ENCODE measurements around the gene MOBP. TPM values are rescaled to one million over a fixed set of nuclear protein-coding genes. Genes with fewer than 3 reads are reported as not detected.

MOBP gene
- total and polyA plus RNA-seq, 4 experiments from 2014 or later: not detected

GRCh38 chr3:39474126-39474515 lies 6.6 kb downstream of the MOBP start:
- Mint-ChIP-seq H3K36me3 (no peaks in the 10 kb centered on the region), H3K9me3 (peaks cover 0 to 15% (median 8%) of the 10 kb centered on the region in 8 donors), H3K27ac (no peak overlapping the region), H3K4me3 (no peak overlapping the region), H3K4me1 (no peaks in the 10 kb centered on the region), H3K27me3 (peaks cover 16 to 20% of the 10 kb centered on the region in 2 donors)
- H3K27ac ChIP-seq (ENCODE audit: low read depth, low read length): no peak overlapping the region
- no peaks in the 10 kb centered on the region for H3K9me3 ChIP-seq (ENCODE audit: control insufficient read depth in 1 of 2, low read length in 2 of 2)
- no peak for DNase-seq
- peaks cover 7% of the 10 kb centered on the region for H3K27me3 ChIP-seq (ENCODE audit: insufficient read depth, low read length)
- no peaks in the 10 kb centered on the region for H3K4me1 ChIP-seq (ENCODE audit: insufficient read depth, low read length)
- ChIA-PET POLR2A (ENCODE audit: partially characterized antibody) (no interaction called here), CTCF (ENCODE audit: partially characterized antibody) (no interaction called here)
- no peaks in the 10 kb centered on the region for H3K36me3 ChIP-seq (ENCODE audit: insufficient read depth, low read length)
- H3K4me3 ChIP-seq (ENCODE audit: low read length in 2 of 2): no peak overlapping the region
- intact Hi-C loops (cut with micrococcal nuclease): no loop called here

GRCh38 chr3:39476783-39477182 lies 9.3 kb downstream of the MOBP start:
- no peak overlapping the region for H3K4me3 ChIP-seq (ENCODE audit: low read length in 2 of 2)
- Mint-ChIP-seq H3K36me3 (no peaks in the 10 kb centered on the region), H3K27me3 (peaks cover 11 to 15% of the 10 kb centered on the region in 2 donors), H3K4me1 (no peaks in the 10 kb centered on the region), H3K4me3 (no peak overlapping the region), H3K9me3 (peaks cover 0 to 15% (median 8%) of the 10 kb centered on the region in 8 donors), H3K27ac (no peak overlapping the region)
- no peak overlapping the region for H3K27ac ChIP-seq (ENCODE audit: low read depth, low read length)
- CTCF ChIA-PET (ENCODE audit: partially characterized antibody): no interaction called here
- no peaks in the 10 kb centered on the region for H3K36me3 ChIP-seq (ENCODE audit: insufficient read depth, low read length)
- peaks cover 7% of the 10 kb centered on the region for H3K27me3 ChIP-seq (ENCODE audit: insufficient read depth, low read length)
- H3K4me1 ChIP-seq (ENCODE audit: insufficient read depth, low read length): no peaks in the 10 kb centered on the region
- DNase-seq: no peak
- POLR2A ChIA-PET (ENCODE audit: partially characterized antibody): no interaction called here
- intact Hi-C loops (cut with micrococcal nuclease): no loop called here
- no peaks in the 10 kb centered on the region for H3K9me3 ChIP-seq (ENCODE audit: control insufficient read depth in 1 of 2, low read length in 2 of 2)

DNA sequence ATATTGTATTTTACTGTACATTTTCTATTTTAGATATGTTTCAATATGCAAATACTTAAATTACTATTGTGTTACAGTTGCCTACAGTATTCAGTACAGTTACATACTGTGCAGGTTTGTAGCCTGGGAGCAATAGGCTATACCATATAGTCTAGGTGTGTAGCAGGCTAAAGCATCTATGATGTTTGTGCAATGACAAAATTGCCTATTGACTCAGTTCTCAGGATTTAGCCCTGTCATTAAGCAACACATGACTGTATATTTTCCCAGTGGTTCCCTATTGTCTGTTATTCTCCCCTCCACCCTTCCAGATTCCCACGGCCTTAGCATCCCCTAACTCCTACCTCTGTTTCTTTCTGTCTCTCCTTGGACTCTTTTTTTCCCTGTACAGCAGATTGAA lies 10.7 kb downstream of the MOBP start:
- no peak for DNase-seq
- Histone ChIP-seq H3K9me3 (ENCODE audit: control insufficient read depth in 1 of 2, low read length in 2 of 2) (no peaks in the 10 kb centered on the region), H3K4me1 (ENCODE audit: insufficient read depth, low read length) (no peaks in the 10 kb centered on the region), H3K36me3 (ENCODE audit: insufficient read depth, low read length) (no peaks in the 10 kb centered on the region), H3K27ac (ENCODE audit: low read depth, low read length) (no peak overlapping the region), H3K27me3 (ENCODE audit: insufficient read depth, low read length) (no peaks in the 10 kb centered on the region), H3K4me3 (ENCODE audit: low read length in 2 of 2) (no peak overlapping the region)
- CTCF ChIA-PET (ENCODE audit: partially characterized antibody): no interaction called here
- Mint-ChIP-seq H3K4me1 (no peaks in the 10 kb centered on the region), H3K27me3 (peaks cover 7 to 9% of the 10 kb centered on the region in 2 donors), H3K36me3 (no peaks in the 10 kb centered on the region), H3K4me3 (no peak overlapping the region), H3K27ac (no peak overlapping the region), H3K9me3 (peaks cover 0 to 15% (median 8%) of the 10 kb centered on the region in 8 donors)
- intact Hi-C loops (cut with micrococcal nuclease): no loop called here
- POLR2A ChIA-PET (ENCODE audit: partially characterized antibody): no interaction called here

DNA sequence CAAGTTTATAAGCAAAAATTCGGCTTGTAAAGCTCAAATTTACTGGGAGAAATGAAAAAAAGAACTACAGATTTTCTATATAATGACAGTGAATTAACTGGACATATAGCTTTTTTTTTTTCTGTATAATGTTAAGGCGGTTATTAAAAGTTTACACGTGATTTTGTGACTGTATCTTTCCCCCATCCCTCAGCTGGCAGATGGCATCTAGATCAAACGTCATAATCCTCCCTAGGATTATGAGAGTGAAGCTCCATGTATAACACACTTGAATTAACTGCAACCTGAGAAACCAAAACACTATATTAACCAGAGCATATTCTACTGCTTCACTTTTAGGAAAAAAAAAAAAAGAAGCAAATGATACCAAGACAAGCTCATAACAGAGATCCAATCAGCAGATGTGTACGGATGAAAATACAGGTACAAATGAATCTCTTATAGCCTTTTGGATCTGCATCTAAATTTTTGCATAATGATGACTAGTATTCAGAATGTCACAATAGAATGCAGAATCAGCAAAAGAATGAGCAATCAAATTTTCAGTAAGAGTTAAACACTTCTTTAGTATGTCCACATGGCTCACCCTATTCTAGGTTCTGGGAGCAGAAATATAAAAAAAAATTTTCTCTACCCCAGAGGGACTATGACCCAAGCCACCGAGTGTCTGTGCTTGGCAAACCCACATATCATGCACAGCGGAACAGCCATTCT lies 12.4 kb downstream of the MOBP start:
- POLR2A ChIA-PET (ENCODE audit: partially characterized antibody): no interaction called here
- CTCF ChIA-PET (ENCODE audit: partially characterized antibody): interaction anchor here (1.9 kb wide), 1 partner anchor 33 kb away, joined by 5 read pairs; no protein-coding TSS in a partner anchor
- peaks cover 1 to 5% of the 10 kb centered on the region in 2 donors for H3K27me3 Mint-ChIP-seq
- no peaks in the 10 kb centered on the region for H3K36me3 Mint-ChIP-seq
- peaks cover 0 to 15% (median 8%) of the 10 kb centered on the region in 8 donors for H3K9me3 Mint-ChIP-seq
- H3K4me3 Mint-ChIP-seq: no peak overlapping the region
- no peak for DNase-seq
- H3K27ac ChIP-seq (ENCODE audit: low read depth, low read length): no peak overlapping the region
- no peaks in the 10 kb centered on the region for H3K4me1 ChIP-seq (ENCODE audit: insufficient read depth, low read length)
- H3K9me3 ChIP-seq (ENCODE audit: control insufficient read depth in 1 of 2, low read length in 2 of 2): no peaks in the 10 kb centered on the region
- no peaks in the 10 kb centered on the region for H3K4me1 Mint-ChIP-seq
- no peaks in the 10 kb centered on the region for H3K27me3 ChIP-seq (ENCODE audit: insufficient read depth, low read length)
- H3K4me3 ChIP-seq (ENCODE audit: low read length in 2 of 2): no peak overlapping the region
- no peak overlapping the region for H3K27ac Mint-ChIP-seq
- intact Hi-C loops (cut with micrococcal nuclease): no loop called here
- H3K36me3 ChIP-seq (ENCODE audit: insufficient read depth, low read length): no peaks in the 10 kb centered on the region

DNA sequence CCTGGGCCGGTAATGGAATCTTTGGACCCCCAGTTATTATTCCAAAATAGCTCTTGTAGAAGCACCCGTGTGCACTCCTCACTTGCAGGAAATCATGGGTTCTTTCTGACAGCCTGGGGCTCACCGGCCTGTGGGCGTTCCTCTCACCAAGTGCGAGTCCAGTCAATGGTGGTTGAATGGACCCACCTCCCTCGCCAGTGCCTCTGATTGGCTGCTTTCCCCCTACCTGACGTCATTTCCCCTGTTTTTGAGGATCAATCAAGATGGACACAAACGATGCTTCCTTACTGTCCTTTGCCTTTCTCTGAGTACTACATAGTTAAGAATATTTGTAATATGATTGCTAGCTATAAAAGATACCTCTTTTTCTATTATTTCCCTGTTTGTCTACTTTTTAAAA lies 18.1 kb downstream of the MOBP start:
- Histone ChIP-seq H3K27me3 (ENCODE audit: insufficient read depth, low read length) (no peaks in the 10 kb centered on the region), H3K27ac (ENCODE audit: low read depth, low read length) (no peak overlapping the region), H3K4me3 (ENCODE audit: low read length in 2 of 2) (no peak overlapping the region), H3K36me3 (ENCODE audit: insufficient read depth, low read length) (no peaks in the 10 kb centered on the region), H3K4me1 (ENCODE audit: insufficient read depth, low read length) (no peaks in the 10 kb centered on the region), H3K9me3 (ENCODE audit: control insufficient read depth in 1 of 2, low read length in 2 of 2) (no peaks in the 10 kb centered on the region)
- Mint-ChIP-seq H3K9me3 (no peaks in the 10 kb centered on the region), H3K27me3 (peaks cover 6 to 11% of the 10 kb centered on the region in 2 donors), H3K36me3 (no peaks in the 10 kb centered on the region), H3K4me1 (no peaks in the 10 kb centered on the region), H3K4me3 (no peak overlapping the region), H3K27ac (no peak overlapping the region)
- intact Hi-C loops (cut with micrococcal nuclease): no loop called here
- POLR2A ChIA-PET (ENCODE audit: partially characterized antibody): no interaction called here
- no peak for DNase-seq
- CTCF ChIA-PET (ENCODE audit: partially characterized antibody): no interaction called here

DNA sequence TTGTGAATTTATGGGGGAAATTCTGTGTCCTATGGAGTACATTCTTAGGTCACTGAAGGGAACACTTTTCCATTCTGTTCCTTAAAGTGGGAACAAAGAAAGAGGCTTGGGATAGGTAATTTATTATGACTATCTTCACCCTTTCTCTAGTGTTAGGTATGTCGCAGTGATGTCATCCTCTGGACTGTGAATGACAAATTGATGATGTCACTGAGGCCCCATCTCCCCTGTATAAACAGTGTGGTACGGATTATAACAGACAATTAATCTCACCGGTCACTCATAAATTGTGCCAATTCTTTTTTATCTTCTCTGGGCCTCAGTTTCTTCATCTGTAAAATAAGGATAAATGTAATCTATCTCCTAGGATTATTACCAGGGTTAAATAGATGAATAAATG lies 23.5 kb downstream of the MOBP start:
- CTCF ChIA-PET (ENCODE audit: partially characterized antibody): interaction anchor here (1.0 kb wide), 1 partner anchor 9 kb away, joined by 3 read pairs; no protein-coding TSS in a partner anchor
- intact Hi-C loops (cut with micrococcal nuclease): no loop called here
- POLR2A ChIA-PET (ENCODE audit: partially characterized antibody): no interaction called here

DNA sequence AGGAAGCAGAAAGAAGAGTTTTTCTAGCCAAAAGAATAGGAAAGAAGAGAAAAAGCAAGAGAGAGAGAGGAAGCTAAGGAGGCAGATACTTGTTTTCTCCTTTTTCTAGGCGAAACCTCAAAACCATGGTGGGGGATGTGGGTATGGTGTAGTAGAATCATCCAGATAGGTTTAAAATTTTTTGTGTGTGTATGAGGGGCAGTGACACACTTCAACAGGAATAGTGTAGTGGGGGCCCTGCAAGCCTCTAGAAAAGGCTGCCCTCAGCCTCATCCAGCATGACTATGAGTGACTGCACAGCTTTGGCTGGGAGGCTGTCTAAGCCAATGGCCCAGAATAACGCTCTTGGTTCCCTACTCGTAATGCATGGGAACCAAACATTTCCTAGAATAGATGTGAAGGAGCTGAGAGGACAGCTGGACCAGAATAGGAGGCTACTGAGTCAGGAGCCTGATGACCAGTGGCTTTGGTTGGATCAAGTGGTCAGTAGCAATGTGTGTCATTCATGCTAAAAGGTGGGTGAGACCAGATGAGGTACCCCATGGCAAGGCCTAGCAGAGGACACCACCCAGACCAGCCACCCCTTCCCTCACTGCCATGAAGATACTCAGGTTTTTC lies 24.4 kb downstream of the MOBP start:
- H3K9me3 ChIP-seq (ENCODE audit: control insufficient read depth in 1 of 2, low read length in 2 of 2): no peaks in the 10 kb centered on the region
- POLR2A ChIA-PET (ENCODE audit: partially characterized antibody): no interaction called here
- H3K27me3 ChIP-seq (ENCODE audit: insufficient read depth, low read length): no peaks in the 10 kb centered on the region
- Mint-ChIP-seq H3K27ac (no peak overlapping the region), H3K4me3 (no peak overlapping the region), H3K4me1 (no peaks in the 10 kb centered on the region), H3K9me3 (no peaks in the 10 kb centered on the region), H3K36me3 (no peaks in the 10 kb centered on the region), H3K27me3 (peaks cover 14 to 18% of the 10 kb centered on the region in 2 donors)
- H3K36me3 ChIP-seq (ENCODE audit: insufficient read depth, low read length): no peaks in the 10 kb centered on the region
- CTCF ChIA-PET (ENCODE audit: partially characterized antibody): interaction anchor here (1.0 kb wide), 1 partner anchor 8 kb away, joined by 3 read pairs; no protein-coding TSS in a partner anchor
- H3K27ac ChIP-seq (ENCODE audit: low read depth, low read length): no peak overlapping the region
- H3K4me3 ChIP-seq (ENCODE audit: low read length in 2 of 2): no peak overlapping the region
- no peaks in the 10 kb centered on the region for H3K4me1 ChIP-seq (ENCODE audit: insufficient read depth, low read length)
- intact Hi-C loops (cut with micrococcal nuclease): no loop called here
- DNase-seq: no peak

More for the DNA sequence above, 23.5 kb downstream of the MOBP start:
- Histone ChIP-seq H3K27me3 (ENCODE audit: insufficient read depth, low read length) (no peaks in the 10 kb centered on the region), H3K4me3 (ENCODE audit: low read length in 2 of 2) (no peak overlapping the region), H3K27ac (ENCODE audit: low read depth, low read length) (no peak overlapping the region), H3K36me3 (ENCODE audit: insufficient read depth, low read length) (no peaks in the 10 kb centered on the region), H3K9me3 (ENCODE audit: control insufficient read depth in 1 of 2, low read length in 2 of 2) (no peaks in the 10 kb centered on the region), H3K4me1 (ENCODE audit: insufficient read depth, low read length) (no peaks in the 10 kb centered on the region)
- no peak for DNase-seq
- no peak overlapping the region for H3K27ac Mint-ChIP-seq
- no peaks in the 10 kb centered on the region for H3K4me1 Mint-ChIP-seq
- H3K27me3 Mint-ChIP-seq: peaks cover 14 to 18% of the 10 kb centered on the region in 2 donors
- no peaks in the 10 kb centered on the region for H3K9me3 Mint-ChIP-seq
- no peaks in the 10 kb centered on the region for H3K36me3 Mint-ChIP-seq
- H3K4me3 Mint-ChIP-seq: no peak overlapping the region
